Fibroblast of the conjunctiva (primary cell): ENCODE data around the gene RABAC1.

ENCODE experiments used
- DNase-seq: peaks from one replicate; pipeline ENCODE4 v3.0.0-alpha.2; 2010; ENCODE audit warnings: low read depth

Gene RABAC1

DNA sequence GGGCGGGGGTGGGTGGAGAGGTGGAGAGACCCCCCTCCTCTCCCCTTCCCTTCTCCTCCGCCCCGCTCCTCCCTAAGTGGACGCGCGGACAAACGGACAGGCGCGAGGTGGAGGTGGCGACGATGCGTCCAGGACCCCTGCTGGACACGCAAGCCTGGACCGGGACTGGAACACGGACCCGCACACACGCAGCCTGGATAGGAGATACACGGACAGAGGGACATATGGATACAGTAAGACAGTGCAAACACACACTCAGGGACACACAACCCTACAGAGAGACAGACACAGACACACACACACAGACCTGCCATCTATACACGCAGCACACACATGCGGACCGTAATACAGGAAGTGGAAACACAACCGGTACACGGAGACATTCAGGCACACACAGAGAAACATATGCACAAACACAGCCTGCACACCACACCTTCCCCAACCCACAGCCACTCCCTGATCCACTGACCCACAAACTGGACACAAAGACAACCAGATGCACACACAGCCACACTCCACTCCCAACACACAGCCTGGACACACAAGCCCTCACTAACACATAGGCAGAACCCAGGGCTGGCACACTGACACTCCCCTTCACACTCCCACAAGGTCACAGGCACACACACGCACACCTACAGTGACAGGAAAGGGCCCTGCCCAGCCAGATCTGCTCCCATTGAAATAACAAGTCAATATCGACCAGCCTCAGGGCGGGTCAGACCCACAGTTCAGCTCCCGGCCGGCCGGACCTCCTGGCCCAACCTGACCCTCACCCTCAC, 30.2 kb downstream of the RABAC1 start:
- no peak for DNase-seq

DNA sequence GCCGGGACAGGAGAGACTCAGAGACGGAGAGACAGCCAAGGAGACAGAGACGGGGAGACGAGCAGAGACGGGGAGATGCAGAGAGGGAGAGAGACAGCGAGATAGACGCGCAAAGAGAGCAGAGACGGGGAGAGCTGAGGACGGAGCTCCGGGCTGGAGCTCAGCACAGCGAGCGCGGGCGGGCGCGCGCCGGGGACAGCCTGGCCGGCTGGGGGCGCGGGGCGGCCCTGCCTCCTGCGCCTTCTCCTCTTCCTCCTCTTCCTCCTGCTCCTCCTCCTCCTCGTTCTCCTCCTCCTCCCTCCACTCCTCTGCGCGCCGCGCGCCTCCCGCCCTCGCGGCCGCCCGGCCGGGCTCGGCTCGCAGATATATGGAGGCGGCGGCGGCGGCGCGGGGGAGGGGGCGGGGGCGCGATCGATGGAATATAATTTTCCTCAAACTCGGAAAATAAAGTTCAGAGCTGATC, 30.9 kb downstream of the RABAC1 start, which contains the start of gene ERFL:
Gene ERFL, minus strand, starts transcription at position 229 of the 463 bp plus-strand sequence. CDS start 15,530 bp downstream, outside the sequence.
- no peak for DNase-seq

DNA sequence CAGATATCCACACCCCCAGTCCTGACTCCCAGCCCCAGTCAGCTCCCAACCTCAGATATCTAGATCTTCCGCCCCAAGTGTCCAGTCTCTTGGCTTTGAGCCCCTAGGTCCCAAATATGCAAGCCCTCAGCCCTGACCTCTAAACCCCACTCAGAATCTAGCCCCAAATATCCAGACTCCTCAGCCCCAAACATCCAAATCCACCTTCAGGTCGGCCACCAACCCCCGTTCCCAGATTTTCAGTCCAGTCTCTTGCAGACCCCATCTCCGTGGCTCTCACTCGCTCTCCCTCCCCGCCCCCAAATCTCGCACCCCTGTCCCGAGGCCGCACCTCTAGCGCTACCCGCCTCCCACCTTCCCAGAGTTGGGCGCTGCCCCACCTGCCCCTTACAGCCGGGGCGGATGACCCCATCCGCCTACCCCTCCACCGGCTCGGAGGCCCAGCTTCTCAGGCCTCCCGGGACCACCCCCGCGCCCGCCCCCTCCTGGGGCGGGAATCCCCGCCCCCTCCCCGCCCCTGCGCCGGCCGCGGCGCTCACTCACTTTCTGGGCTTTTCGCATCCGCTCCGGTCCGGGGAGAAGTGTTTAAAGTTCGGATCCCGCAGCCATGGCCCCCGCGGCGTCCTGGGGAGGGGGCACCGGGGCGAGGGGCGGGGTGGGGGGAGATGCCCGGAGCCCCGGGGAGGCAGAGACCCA, 31.5 kb downstream of the RABAC1 start:
- no peak for DNase-seq

DNA sequence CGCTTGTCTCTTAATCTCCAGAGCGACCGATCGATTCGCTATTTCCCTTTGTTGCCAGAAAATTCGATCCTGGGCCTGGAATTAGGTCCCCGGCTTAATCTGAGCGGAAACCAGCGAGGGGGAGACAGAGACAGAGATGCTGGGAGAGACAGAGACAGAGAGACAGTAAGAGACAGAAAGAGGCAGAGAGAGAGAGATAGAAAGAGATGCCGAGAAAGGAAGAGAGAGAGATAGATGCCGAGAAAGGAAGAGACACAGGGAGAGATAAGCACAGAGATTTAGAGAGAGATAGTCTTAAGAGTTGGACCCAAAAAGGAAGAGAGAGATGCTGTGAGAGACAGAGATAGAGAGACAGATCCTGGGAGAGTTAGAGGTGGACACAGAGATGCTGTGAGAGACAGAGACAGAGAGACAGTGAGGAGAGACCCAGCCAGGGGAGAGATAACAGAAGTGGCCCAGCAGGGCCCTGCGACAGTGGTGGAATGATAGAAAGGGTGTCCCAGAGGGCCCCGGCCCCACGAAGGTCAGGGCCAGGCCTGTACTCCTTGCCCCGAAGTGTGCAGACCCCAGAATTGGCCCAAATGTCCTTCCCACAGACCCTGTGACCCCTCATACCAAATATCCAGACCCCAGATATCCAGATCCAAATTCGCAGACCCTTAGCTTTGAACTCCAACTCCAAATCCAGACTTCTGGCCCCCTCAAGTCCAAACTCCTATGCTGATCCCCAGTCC, 32.2 kb downstream of the RABAC1 start:
- no peak for DNase-seq

DNA sequence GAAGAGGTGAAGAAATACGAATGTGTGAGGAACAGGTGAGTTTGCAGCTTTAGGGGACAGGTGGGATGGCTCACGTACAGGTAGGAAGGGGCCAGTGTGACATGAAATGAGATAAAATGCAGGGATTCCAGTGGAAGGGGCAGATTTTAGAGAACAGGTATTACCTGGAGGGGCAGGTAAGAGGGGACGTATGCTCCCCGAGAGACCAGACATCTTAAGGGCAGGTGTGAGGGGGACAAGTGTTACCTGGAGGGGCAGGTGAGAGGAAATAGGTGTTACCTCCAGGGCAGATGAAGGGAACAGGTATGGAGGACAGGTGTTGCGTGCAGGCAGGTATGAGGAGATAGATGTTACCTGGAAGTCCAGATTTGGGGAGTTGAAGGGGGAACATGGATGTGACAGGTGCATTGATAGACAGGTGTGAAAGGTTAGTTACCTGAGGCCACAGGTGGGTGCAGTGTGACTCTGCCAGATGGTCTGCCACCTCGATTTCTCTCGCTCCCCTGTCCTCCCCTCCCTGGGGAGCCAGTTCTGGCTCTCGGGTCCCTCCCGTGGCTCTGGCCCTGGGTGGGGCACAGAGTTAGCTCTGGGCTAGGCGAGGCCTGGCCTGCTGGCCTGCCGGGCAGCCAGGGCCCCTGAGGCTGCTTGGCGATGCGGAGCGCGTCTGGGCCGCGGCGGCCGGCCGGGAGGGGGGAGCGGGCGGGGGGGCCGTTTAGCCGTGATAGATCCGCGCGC, 32.9 kb downstream of the RABAC1 start:
- no peak for DNase-seq

DNA sequence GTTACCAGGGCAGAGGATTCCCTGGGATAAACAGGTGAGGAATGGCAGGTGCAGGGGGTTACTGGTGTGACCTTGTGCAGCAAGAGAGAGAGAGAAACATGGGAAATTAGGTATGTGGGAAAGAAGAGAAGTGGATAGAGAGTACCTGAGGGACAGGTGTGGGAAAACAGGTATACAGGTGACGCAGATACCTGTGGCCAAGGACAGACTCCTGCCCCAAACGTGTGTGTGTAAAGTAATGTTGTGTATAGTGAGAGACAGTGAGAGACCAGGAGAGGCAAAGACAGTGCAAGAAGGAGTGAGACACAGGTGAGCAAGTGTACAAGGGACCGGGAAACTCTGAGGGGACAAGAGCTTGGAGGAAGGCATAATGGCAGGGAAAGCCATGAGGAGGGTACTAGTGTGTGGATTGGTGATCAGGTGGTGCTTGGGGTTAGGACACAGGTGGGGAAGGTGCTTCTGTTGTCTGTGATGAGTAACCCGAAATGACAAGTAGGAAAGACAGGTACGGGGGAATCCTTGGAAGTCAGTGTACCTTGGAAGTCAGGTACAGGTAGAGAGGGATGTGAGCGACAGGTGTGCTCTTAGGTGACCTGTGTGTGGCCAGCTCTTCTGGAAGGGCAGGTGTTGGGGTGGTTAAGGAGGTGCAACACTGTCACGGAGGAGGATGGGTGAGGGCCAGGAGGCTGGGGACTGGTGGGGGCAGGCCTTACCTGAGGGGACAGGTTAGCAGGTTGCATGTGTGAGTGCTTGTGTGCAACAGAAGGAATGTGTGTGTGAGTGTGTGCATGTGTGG, 33.7 kb downstream of the RABAC1 start:
- DNase-seq = no peak

DNA sequence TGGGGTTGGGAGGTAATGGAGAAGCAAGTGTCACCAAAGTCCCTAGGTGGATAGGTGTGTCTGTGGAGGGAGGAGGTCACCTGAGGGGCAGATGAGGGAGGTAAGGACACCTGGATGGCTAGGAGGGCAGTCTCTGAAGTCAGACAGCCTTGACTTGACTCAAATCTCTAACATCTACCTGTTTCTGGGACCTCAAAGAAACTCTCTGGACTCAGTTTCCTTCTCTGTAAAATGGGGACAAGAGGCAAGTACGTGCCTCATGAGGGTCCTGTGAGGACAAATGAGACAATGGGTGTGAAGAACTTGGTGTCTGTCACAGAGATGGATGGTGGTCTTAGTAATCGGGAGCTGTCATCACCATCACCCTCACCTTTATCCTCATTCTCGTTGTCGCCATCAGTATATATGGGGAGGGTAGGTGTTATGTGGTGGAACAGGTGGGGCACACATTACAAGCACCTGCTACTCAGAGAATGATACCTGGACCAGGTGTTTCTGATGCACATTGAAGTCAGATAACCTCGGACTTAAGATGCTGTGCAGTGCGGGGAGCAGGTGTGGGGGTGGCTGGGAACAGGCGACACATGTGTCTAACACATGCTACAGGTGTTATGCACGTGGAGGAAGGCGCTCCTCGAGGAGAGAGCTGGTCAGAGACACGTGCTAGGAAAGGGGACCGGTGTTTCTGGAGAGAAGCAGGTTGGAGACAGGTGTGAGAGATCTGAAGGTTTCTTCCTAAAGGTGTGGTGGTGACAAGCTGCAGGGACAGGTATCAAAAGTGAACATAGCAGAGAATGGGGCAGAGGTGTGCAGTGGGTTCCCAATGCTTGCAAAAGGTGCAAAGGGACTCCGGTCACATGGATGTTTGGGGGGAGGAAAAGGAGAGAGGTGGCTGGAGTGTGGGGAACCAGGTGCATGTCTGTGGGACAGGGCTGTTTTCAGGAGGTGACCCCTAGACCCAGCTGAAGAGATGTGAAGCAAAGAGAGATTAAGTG, 34.7 kb downstream of the RABAC1 start:
- DNase-seq = no peak

DNA sequence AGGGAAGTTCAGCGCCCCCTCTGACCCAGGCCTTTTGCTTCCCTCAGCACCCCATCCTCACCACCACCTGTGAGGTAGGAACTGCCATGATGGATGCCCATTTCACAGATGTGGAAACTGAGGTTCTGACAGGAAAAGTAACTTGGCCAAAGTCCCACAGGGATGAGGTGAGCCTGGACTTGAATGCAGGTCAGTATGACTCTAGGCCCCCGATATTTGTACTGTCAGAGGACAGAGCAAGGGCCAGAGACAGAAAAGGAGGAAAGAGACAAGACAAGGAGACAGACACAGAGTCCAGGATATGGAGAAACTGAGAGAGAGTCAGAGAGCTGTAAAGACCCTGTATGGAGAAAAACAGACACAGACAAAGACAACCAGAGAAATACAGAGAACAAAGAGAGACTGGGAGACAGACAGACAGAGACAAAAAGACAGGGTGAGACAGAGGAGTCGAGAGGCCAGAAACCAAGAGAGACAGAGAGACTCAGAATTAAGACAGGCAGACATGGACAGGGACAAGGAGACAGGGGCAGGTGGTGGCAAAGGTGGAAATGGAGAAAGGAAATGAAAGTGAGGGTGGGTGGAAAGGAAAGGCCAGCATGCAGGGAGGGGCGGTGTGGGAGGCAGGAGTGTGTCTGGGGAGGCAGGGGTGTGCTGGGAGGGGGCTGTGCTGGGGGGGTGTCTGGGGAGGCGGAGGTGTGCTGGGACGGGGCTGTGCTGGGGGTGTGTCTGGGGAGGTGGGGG, 35.9 kb downstream of the RABAC1 start:
- no peak for DNase-seq

DNA sequence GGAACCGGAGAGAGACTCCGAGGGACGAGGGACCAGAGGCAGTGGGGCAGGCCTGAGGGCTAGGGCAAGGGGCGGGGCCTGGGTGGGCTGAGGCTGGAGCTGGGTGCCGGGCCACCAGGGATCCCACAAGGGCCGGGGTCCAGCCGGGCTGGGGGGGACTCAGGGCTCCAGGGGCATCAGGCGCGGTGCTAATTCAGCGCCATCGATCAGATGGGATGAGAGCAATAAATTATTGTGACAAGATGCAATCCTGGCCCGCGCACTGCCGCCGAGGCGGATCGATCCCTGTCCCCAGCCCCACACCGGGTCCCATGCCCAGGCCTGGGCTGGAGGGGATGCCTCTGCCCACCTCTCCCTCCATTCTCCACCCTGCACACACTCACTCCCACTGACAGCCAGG, 36.5 kb downstream of the RABAC1 start:
- no peak for DNase-seq

DNA sequence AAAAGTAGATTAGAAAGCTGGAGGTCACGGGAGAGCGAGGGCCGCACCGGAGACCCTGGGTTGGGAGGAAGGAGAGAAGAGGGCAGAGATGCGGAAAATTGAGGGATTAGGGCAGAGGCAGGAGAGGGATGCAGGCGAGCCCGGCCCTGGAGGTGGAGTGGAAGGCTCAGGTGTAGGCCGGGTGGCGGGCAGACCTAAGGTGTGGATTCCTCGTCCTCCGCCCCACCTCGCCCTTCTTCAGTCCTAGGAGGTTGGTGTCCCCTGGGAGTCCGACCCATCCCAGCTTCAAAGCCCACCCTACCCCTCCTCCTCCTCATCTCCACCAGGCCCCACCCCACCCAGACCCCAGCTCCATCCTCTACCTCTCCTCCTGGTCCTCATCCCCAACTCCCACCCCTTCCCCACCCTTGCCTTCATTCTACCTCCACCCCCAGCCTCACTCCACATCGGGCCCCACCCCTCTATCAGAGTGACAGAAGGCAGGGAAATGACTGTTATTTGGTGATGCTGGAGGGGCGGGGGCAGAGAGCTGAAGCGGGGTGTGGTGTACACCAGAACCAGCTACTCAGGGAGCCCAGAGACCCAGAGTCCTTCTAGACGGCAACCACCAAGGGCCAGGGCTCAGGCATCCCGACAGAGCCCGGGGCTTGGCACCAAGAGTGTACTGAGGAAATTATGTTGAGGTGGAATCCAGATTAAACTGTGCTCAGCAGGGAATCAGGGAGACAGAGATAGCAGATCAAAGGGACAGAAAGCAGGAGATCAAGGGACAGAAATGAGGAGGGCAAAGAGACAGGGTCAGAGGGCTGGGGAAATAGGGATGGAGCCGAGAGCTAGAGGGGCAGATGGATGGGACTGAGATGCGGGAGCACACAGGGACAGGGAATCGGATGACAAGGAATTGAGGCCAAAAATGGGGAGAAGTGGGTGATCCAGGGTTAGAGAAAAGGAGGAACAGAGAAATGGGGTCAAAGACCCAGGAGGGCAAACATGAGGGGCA, 37.2 kb downstream of the RABAC1 start:
- DNase-seq = no peak

DNA sequence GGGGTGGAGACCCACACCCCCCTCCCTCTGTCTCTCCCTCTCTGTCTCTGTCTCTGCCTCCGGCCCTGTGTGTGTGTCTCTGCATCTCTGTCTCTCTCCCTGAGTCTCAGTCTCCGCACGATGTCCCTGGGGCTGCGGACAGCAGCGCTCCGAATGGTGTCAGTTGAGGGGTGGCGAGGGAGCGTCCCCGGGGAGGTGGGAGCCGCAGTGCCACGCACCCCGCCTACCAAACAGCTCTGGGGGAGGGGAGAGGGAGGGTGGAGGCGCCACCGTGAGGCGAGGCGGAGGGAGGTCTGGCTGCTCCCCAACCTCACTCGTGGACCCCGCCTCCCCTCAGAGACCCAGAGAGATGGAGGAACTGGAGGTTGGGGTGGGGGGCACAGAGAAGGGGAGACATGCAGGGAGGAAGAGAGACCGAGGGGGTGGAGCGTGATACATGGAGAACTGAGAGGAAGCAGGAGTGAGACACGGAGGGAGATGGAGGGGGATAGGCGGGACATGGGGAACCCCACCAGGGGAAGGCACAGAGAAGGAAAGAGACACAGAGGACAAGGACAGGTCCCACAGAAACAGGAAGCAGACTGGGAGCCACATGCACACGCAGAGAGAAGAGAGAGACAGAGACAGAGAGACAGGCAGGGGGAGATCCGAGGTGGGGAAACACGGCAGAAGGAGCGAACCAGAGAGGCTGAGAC, 38.1 kb downstream of the RABAC1 start:
- no peak for DNase-seq

DNA sequence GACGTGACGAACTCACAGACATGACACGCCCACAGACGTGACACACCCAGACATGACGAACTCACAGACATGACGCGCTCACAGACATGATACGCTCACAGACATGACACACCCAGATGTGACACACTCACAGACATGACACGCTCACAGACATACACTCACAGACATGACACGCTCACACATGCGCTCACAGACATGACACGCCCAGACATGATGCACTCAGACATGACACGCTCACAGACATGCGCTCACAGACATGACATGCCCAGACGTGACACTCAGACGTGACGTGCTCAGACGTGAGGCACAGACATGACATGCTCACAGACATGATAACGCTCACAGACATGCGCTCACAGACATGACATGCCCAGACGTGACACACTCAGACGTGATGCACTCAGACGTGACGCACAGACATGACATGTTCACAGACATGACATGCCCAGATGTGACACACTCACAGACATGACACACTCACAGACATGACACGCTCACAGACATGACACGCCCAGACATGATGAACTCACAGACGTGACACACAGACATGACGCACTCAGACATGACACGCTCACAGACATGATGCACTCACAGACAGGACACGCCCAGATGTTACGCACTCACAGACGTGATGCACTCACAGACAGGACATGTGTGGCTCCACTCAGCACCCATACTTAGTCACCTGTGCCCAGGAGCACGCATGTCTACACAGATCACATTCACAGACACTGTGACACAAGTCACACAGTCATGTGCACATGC, 39.0 kb downstream of the RABAC1 start:
- DNase-seq = no peak

DNA sequence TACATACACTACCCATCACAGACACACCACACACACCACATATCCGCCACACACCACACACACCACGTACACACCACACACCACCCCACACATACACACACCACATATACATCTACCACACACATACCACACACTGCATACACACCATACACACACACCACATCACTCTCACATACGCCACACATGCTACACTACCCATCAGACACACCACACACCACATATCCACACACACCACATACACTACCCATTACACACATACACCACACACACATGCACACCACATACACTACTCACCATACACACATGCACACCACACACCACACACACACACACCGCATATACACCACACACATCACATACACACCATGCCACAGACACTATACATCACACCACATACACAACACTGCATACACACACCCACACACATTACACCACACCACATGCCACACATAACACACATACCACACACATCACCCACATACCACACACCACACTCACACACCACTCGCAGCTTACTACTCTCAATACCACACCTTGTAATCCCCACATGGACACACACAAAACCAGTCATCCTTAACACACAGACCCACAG, 40.4 kb downstream of the RABAC1 start:
- no peak for DNase-seq

DNA sequence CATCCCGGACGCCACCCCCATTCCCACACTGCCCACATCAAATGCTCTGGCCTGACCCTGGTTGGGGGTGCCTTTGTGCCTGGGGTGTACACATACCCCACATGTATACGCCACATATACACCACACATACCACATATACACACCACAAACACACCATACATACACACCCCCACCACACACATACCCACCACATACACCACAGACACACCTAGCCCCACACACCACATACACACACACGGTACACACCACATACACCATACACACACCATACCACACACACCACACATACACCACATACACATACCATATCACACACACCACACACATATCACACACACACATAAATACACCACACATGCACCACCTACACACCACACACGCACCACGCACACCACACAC, 41.0 kb downstream of the RABAC1 start:
- no peak for DNase-seq

DNA sequence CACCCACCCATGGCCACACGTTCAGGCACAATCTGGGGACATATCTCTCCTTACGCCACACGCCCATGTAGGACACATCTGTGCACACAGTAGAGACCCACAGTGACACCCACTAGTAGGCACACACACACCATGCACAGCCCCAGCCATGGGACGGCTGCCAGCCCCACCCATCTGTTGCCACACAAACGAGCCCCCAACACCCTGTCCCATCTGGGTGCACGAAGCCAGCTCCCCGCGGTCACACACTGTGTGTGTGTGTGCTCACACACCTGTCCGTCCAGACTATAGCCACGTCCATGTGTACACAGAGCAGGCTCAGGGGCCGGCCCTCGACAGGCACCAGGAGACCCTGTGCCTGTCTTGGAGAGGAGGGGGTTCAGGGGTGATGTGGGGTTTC, 41.4 kb downstream of the RABAC1 start:
- DNase-seq = no peak

DNA sequence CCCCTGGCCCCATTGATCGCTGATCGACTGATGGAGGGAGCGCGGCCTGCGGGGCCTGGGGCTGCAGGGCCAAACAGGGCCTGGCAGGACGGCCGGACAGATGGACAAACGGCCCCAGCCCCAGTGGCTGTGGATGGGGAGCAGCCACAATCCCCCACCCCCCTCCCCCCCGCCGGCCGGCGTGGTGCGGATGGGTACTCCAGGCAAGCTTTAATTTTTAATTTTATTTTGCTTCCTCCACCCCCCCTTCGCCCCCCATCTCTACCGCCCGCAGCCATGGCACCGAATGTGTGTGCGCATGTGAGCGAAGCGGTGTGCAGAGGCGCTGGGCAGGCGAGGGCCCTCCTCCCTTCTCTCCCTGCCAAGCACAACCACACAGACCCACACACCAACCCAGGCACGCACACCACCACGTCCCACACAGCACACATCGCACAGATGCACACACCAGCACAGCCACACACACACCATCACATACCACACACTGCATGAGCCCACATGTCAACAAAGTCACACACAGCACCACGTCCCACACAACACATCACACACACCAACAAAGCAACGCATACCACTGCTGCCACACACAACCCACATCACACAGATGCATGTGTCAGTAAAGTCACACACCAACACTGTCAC, 43.2 kb downstream of the RABAC1 start:
- DNase-seq = no peak
